Measurements from ENCODE around the gene NARS2. TPM values are rescaled to one million over a fixed set of nuclear protein-coding genes. Genes with fewer than 3 reads are reported as not detected.

NARS2 gene
- total and polyA plus RNA-seq, 2 donors (not counting 1 experiment from before 2014, with no cell fraction given) = 13.2 to 15.7 TPM

DNA sequence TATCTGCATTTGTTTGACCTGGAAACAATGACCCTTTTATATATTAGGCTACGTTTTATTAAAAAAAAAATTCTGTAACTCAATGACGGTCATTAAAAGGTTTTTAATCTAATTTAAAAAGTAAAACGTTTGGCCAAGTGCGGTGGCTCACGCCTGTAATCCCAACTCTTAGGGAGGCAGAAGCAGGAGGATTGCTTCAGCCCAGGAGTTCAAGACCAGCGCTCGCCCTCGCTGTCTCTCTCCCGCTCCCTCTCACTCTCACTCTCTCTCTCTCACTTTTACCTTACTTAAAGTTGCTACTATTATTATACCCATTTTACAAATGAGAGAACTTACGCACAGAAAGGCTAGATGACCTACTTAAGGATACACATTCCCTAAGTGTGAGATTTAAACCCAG lies 814 bp upstream of the NARS2 start:
- peak overlapping the region; percentile 85 for H3K4me2 ChIP-seq (ENCODE audit: extremely low read depth, insufficient read depth, low read length)
- H2AFZ ChIP-seq (ENCODE audit: low read length) = peak overlapping the region; percentile 87
- no peaks in the 10 kb centered on the region for H3K9me3 ChIP-seq (ENCODE audit: control insufficient read depth, insufficient read depth, low read depth, low read length)
- TF ChIP-seq EZH2 (IDR thresholded peaks at IDR 0.05; ENCODE audit: low read length, missing control alignments) = no peak
- TF ChIP-seq, protein P1, sequence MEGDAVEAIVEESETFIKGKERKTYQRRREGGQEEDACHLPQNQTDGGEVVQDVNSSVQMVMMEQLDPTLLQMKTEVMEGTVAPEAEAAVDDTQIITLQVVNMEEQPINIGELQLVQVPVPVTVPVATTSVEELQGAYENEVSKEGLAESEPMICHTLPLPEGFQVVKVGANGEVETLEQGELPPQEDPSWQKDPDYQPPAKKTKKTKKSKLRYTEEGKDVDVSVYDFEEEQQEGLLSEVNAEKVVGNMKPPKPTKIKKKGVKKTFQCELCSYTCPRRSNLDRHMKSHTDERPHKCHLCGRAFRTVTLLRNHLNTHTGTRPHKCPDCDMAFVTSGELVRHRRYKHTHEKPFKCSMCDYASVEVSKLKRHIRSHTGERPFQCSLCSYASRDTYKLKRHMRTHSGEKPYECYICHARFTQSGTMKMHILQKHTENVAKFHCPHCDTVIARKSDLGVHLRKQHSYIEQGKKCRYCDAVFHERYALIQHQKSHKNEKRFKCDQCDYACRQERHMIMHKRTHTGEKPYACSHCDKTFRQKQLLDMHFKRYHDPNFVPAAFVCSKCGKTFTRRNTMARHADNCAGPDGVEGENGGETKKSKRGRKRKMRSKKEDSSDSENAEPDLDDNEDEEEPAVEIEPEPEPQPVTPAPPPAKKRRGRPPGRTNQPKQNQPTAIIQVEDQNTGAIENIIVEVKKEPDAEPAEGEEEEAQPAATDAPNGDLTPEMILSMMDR (conservative IDR thresholded peaks at IDR 0.05 in 1 of 2, IDR thresholded peaks at IDR 0.05 in 1 of 2; ENCODE audit: low read depth in 1 of 2, low read length in 2 of 2) = no peak
- H4K20me1 ChIP-seq (ENCODE audit: control insufficient read depth, extremely low read depth, insufficient read depth, low read length) = no peaks in the 10 kb centered on the region
- H3K27ac ChIP-seq (ENCODE audit: insufficient read depth, low read length) = no peak overlapping the region
- H3K36me3 ChIP-seq (ENCODE audit: control insufficient read depth, insufficient read depth, low read length) = no peaks in the 10 kb centered on the region
- H3K4me1 ChIP-seq (ENCODE audit: control insufficient read depth, extremely low read depth, insufficient read depth, low read length) = no peaks in the 10 kb centered on the region
- no peaks in the 10 kb centered on the region for H3K27me3 ChIP-seq (ENCODE audit: control insufficient read depth, insufficient read depth, low read length)
- H3K9ac ChIP-seq (ENCODE audit: insufficient read depth, low read length) = no peak overlapping the region
- H3K79me2 ChIP-seq (ENCODE audit: control insufficient read depth, insufficient read depth, low read length) = peaks cover 3% of the 10 kb centered on the region
- DNase-seq (ENCODE audit: low read depth in 2 of 2) = no peak
- peak overlapping the region in 3 of 4 experiments; percentile 79 to 88 (median 86) for H3K4me3 ChIP-seq (replicated peaks in 1 of 4; ENCODE audit: control extremely low read depth in 1 of 4, insufficient read depth in 1 of 4, low read depth in 3 of 4, low read length in 4 of 4)

DNA sequence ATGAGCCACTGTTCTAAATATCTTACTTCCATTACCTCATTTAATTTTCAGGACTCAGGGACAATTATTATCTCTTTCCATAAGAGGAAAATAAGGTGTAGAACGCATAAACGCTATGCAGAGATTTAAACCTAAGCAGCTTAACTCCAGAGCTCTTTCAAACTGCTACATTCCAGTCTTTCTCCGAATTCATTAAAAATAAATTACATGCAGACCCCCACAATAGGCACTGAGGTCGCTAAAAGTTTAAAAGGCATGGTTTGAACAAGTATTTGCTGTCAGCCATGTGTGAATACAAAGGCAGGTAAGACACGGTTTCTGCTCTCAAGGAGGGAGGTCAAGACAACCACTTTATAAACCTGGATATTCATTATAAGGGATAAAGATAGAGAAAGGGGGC lies 983 bp downstream of the NARS2 start:
- peak overlapping the region; percentile 93 for H2AFZ ChIP-seq (ENCODE audit: low read length)

DNA sequence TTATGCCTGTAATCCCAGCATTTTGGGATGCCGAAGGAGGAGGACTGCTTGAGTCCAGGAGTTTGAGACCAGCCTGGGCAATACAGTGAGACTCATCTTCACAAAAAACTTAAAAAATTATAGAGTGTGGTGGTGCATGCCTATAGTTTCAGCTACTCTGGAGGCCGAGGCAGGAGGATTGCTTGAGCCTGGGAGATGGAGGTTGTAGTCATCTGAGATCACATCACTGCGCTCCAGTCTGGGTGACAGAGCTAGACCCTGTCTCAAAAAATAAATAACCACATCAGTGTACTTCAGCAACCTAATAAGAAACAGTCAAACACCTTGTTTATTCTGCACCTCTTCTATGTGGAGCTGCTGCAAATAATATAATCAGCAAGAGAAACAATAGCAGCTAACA lies 1.4 kb downstream of the NARS2 start:
- peaks cover 3% of the 10 kb centered on the region for H3K79me2 ChIP-seq (ENCODE audit: control insufficient read depth, insufficient read depth, low read length)
- no peaks in the 10 kb centered on the region for H3K4me1 ChIP-seq (ENCODE audit: control insufficient read depth, extremely low read depth, insufficient read depth, low read length)
- H3K27ac ChIP-seq (ENCODE audit: insufficient read depth, low read length) = no peak overlapping the region
- no peaks in the 10 kb centered on the region for H3K9me3 ChIP-seq (ENCODE audit: control insufficient read depth, insufficient read depth, low read depth, low read length)
- no peaks in the 10 kb centered on the region for H3K27me3 ChIP-seq (ENCODE audit: control insufficient read depth, insufficient read depth, low read length)
- no peak overlapping the region for H3K9ac ChIP-seq (ENCODE audit: insufficient read depth, low read length)
- H4K20me1 ChIP-seq (ENCODE audit: control insufficient read depth, extremely low read depth, insufficient read depth, low read length) = no peaks in the 10 kb centered on the region
- no peaks in the 10 kb centered on the region for H3K36me3 ChIP-seq (ENCODE audit: control insufficient read depth, insufficient read depth, low read length)
- peak overlapping the region in 3 of 4 experiments; percentile 79 to 88 (median 86) for H3K4me3 ChIP-seq (replicated peaks in 1 of 4; ENCODE audit: control extremely low read depth in 1 of 4, insufficient read depth in 1 of 4, low read depth in 3 of 4, low read length in 4 of 4)
- no peak for DNase-seq (ENCODE audit: low read depth in 2 of 2)
- peak overlapping the region; percentile 92 for H3K4me2 ChIP-seq (ENCODE audit: extremely low read depth, insufficient read depth, low read length)
- no peak for TF ChIP-seq EZH2 (IDR thresholded peaks at IDR 0.05; ENCODE audit: low read length, missing control alignments)
- TF ChIP-seq, protein P1 (conservative IDR thresholded peaks at IDR 0.05 in 1 of 2, IDR thresholded peaks at IDR 0.05 in 1 of 2; ENCODE audit: low read depth in 1 of 2, low read length in 2 of 2) = no peak
- H2AFZ ChIP-seq (ENCODE audit: low read length) = no peak overlapping the region

More for the DNA sequence above, 983 bp downstream of the NARS2 start:
- TF ChIP-seq, protein P1 (conservative IDR thresholded peaks at IDR 0.05 in 1 of 2, IDR thresholded peaks at IDR 0.05 in 1 of 2; ENCODE audit: low read depth in 1 of 2, low read length in 2 of 2) = no peak
- TF ChIP-seq EZH2 (IDR thresholded peaks at IDR 0.05; ENCODE audit: low read length, missing control alignments) = no peak
- Histone ChIP-seq H3K27me3 (ENCODE audit: control insufficient read depth, insufficient read depth, low read length) (no peaks in the 10 kb centered on the region), H3K4me3 (replicated peaks in 1 of 4; ENCODE audit: control extremely low read depth in 1 of 4, insufficient read depth in 1 of 4, low read depth in 3 of 4, low read length in 4 of 4) (peak overlapping the region; percentile 79 to 88 (median 86)), H3K79me2 (ENCODE audit: control insufficient read depth, insufficient read depth, low read length) (peaks cover 3% of the 10 kb centered on the region), H3K9ac (ENCODE audit: insufficient read depth, low read length) (no peak overlapping the region), H4K20me1 (ENCODE audit: control insufficient read depth, extremely low read depth, insufficient read depth, low read length) (no peaks in the 10 kb centered on the region), H3K27ac (ENCODE audit: insufficient read depth, low read length) (no peak overlapping the region), H3K4me2 (ENCODE audit: extremely low read depth, insufficient read depth, low read length) (peak overlapping the region; percentile 92), H3K36me3 (ENCODE audit: control insufficient read depth, insufficient read depth, low read length) (no peaks in the 10 kb centered on the region), H3K9me3 (ENCODE audit: control insufficient read depth, insufficient read depth, low read depth, low read length) (no peaks in the 10 kb centered on the region), H3K4me1 (ENCODE audit: control insufficient read depth, extremely low read depth, insufficient read depth, low read length) (no peaks in the 10 kb centered on the region)
- DNase-seq (ENCODE audit: low read depth in 2 of 2) = no peak

Measured in fibroblast of lung (primary cell).